DND-41 (cell line): Measurements from ENCODE around the gene FXYD6.

Source experiments
- ATAC-seq: fragments of 200-7000 bp; cut with Tn5 transposase; 3 replicates; pipeline ENCODE4 v1.9.1; 2021; ENCODE audit warnings: low read depth; ENCODE audit not compliant: insufficient read depth
- DNase-seq: peaks from one replicate; pipeline ENCODE4 v3.0.0-alpha.2; 2020
- H2AFZ ChIP-seq: 2 replicates; pipeline ENCODE4 v1.6.0; 2012; ENCODE audit warnings: low read depth, low read length
- H3K27ac ChIP-seq: 2 replicates; pipeline ENCODE4 v1.5.1; 2012; ENCODE audit warnings: low read length, inconsistent platforms
- H3K27me3 ChIP-seq: fragments of 200-600 bp; sonication (generic); 2 replicates; pipeline ENCODE4 v1.6.0; 2012; ENCODE audit warnings: low read length, mild to moderate bottlenecking, inconsistent platforms; ENCODE audit not compliant: insufficient read depth, poor library complexity
- H3K36me3 ChIP-seq: 2 replicates; pipeline ENCODE4 v1.5.1; 2012; ENCODE audit warnings: low read length, inconsistent platforms; ENCODE audit not compliant: insufficient read depth
- H3K4me1 ChIP-seq: 2 replicates; pipeline ENCODE4 v1.5.1; 2012; ENCODE audit warnings: mild to moderate bottlenecking, low read length; ENCODE audit not compliant: insufficient read depth
- H3K4me2 ChIP-seq: 2 replicates; pipeline ENCODE4 v1.6.0; 2012; ENCODE audit warnings: mild to moderate bottlenecking, moderate library complexity, low read length, inconsistent platforms; ENCODE audit not compliant: insufficient read depth
- H3K4me3 ChIP-seq, 2 experiments: fragments of 200-600 bp in 1 of 2; shearing (Covaris generic) in 1 of 2; 2 replicates each; pipeline ENCODE4 v1.5.1; 2012 to 2016; ENCODE audit warnings: inconsistent platforms in 2 of 2, low read length in 2 of 2, mild to moderate bottlenecking in 2 of 2, low read depth in 1 of 2, moderate library complexity in 1 of 2
- H3K79me2 ChIP-seq: 2 replicates; pipeline ENCODE4 v1.6.0; 2012; ENCODE audit warnings: low read length, inconsistent platforms; ENCODE audit not compliant: insufficient read depth
- H3K9ac ChIP-seq: 2 replicates; pipeline ENCODE4 v1.6.0; 2012; ENCODE audit warnings: low read depth, mild to moderate bottlenecking, inconsistent platforms, low read length, moderate library complexity
- H3K9me3 ChIP-seq: 2 replicates; pipeline ENCODE4 v1.5.1; 2012; ENCODE audit warnings: low read length, moderate library complexity, mild to moderate bottlenecking, inconsistent platforms; ENCODE audit not compliant: insufficient read depth, severe bottlenecking
- H4K20me1 ChIP-seq: 2 replicates; pipeline ENCODE4 v1.6.0; 2012; ENCODE audit warnings: low read length; ENCODE audit not compliant: insufficient read depth
- EZH2 ChIP-seq: IDR thresholded peaks from 3 replicates; pipeline ENCODE4 v1.6.1; 2012; ENCODE audit warnings: borderline replicate concordance, low read depth, mild to moderate bottlenecking, moderate library complexity, low read length, inconsistent platforms; ENCODE audit not compliant: severe bottlenecking
- TF ChIP-seq, protein P1 (sequence below): IDR thresholded peaks from 2 replicates; pipeline ENCODE4 v1.5.1; 2012; ENCODE audit warnings: borderline replicate concordance, low read length, moderate library complexity, mild to moderate bottlenecking; ENCODE audit not compliant: poor library complexity, severe bottlenecking; ENCODE audit errors: extremely low read depth

Gene FXYD6

DNA sequence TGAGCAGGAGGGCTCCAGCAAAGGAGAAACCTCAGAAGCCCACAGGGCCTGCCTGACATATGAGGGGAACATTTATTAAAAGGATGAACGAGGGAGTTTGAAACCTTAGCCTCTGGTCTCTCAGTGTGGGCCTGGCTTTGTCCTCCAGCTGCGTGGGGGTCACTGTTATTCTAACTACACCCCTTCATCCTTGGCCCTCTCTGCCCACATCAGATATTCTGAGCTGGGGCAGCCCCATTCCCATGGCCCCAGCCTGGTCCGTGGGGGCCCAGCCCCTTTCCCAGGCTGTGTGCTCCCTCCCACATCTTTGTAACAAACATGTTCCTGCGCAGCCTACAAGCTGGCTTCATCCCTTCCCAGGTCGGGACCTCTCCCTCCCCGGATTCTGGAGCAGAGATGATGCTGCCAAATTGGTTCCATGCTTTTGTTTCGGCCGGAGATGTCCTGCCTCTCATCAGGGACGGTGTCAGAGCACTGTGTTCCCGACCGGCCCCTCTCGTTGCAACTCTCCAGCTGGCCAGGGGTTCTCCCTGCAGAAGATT lies 4.0 kb downstream of the FXYD6 start:
- Histone ChIP-seq H3K4me2 (no peak overlapping the region; the same call in 1 of the 2 replicates), H3K36me3 (peaks cover 20% of the 10 kb centered on the region), H2AFZ (no peak overlapping the region), H3K27ac (no peak overlapping the region), H3K79me2 (peaks cover 88% of the 10 kb centered on the region), H3K27me3 (no peaks in the 10 kb centered on the region), H3K4me3 (no peak overlapping the region), H3K9me3 (no peaks in the 10 kb centered on the region), H3K9ac (no peak overlapping the region), H3K4me1 (peaks cover 61% of the 10 kb centered on the region), H4K20me1 (peaks cover 75% of the 10 kb centered on the region)
- ATAC-seq, result no peak
- no peak for DNase-seq
- no peak for TF ChIP-seq EZH2
- TF ChIP-seq, protein P1, sequence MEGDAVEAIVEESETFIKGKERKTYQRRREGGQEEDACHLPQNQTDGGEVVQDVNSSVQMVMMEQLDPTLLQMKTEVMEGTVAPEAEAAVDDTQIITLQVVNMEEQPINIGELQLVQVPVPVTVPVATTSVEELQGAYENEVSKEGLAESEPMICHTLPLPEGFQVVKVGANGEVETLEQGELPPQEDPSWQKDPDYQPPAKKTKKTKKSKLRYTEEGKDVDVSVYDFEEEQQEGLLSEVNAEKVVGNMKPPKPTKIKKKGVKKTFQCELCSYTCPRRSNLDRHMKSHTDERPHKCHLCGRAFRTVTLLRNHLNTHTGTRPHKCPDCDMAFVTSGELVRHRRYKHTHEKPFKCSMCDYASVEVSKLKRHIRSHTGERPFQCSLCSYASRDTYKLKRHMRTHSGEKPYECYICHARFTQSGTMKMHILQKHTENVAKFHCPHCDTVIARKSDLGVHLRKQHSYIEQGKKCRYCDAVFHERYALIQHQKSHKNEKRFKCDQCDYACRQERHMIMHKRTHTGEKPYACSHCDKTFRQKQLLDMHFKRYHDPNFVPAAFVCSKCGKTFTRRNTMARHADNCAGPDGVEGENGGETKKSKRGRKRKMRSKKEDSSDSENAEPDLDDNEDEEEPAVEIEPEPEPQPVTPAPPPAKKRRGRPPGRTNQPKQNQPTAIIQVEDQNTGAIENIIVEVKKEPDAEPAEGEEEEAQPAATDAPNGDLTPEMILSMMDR, result no peak

DNA sequence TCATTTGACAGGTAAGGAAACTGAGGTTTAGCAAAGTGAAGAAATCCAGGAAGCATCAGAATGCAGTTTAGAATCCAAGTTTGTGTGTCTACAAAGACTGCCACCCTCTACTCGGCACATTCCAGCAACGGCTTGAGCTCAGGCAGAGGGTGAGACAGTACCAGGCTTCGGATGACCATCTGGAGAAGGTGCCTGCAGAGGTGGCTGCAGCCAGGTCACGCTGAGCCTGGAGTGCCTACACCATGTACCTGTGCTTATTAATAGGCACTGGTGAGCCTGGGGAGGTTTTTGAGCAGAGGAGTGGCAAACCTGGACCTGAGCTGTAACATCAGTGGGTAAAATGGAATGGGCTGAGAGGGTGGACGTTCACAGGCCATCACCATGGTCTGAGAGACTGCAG lies 4.7 kb downstream of the FXYD6 start:
- TF ChIP-seq EZH2, result no peak
- TF ChIP-seq, protein P1, result no peak
- no peak overlapping the region for H2AFZ ChIP-seq
- peaks cover 75% of the 10 kb centered on the region for H4K20me1 ChIP-seq
- no peaks in the 10 kb centered on the region for H3K27me3 ChIP-seq
- 0 out of 2 replicates have a peak overlapping the region, but pooled peaks have one; percentile 1 for H3K27ac ChIP-seq
- peaks cover 24% of the 10 kb centered on the region for H3K36me3 ChIP-seq
- H3K4me3 ChIP-seq, result no peak overlapping the region
- H3K4me1 ChIP-seq, result peaks cover 54% of the 10 kb centered on the region
- no peak overlapping the region for H3K9ac ChIP-seq
- no peak overlapping the region for H3K4me2 ChIP-seq
- DNase-seq, result no peak
- H3K79me2 ChIP-seq, result peaks cover 95% of the 10 kb centered on the region
- no peak for ATAC-seq
- H3K9me3 ChIP-seq, result no peaks in the 10 kb centered on the region

DNA sequence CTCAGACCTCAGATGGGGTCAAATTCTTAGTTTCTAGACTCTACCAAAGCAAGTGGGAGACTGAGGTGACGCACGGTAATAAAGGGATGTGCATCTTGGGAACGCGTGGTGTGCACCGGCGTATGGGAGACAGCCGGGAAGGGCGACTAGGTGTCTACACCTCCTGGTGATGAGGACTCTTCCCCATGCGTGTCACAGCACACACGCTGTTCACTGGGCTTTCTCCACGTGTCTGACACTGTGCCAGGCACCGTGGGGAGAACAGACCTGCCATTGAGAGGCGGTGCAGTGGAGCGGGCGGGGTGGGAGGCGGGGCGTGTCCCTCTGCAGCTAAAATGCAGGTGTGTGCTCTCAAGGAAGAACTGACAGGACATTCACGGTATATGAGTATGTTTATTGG lies 5.3 kb downstream of the FXYD6 start:
- Histone ChIP-seq H3K4me2 (no peak overlapping the region), H3K4me3 (no peak overlapping the region), H2AFZ (no peak overlapping the region), H3K36me3 (peaks cover 29% of the 10 kb centered on the region), H4K20me1 (peaks cover 80% of the 10 kb centered on the region), H3K79me2 (peaks cover 99% of the 10 kb centered on the region), H3K9me3 (no peaks in the 10 kb centered on the region), H3K27ac (peak overlapping the region; percentile 54), H3K4me1 (peaks cover 52% of the 10 kb centered on the region), H3K9ac (no peak overlapping the region), H3K27me3 (no peaks in the 10 kb centered on the region)
- TF ChIP-seq, protein P1, result no peak
- no peak for TF ChIP-seq EZH2
- DNase-seq, result no peak
- no peak for ATAC-seq
